KMS-11 (cell line): ENCODE results near the gene HCN4.

Source experiments
- H2AFZ ChIP-seq: fragments of 200-600 bp; sonication (generic); 2 replicates; pipeline ENCODE4 v1.6.1; 2016; ENCODE audit warnings: antibody characterized with exemption, mixed run types, low read depth
- H3K27ac ChIP-seq: fragments of 200-600 bp; sonication (generic); 2 replicates; pipeline ENCODE4 v1.6.1; 2016; ENCODE audit warnings: mild to moderate bottlenecking, mixed run types
- H3K27me3 ChIP-seq: fragments of 200-600 bp; sonication (generic); 2 replicates; pipeline ENCODE4 v1.6.1; 2017; ENCODE audit warnings: mild to moderate bottlenecking, low read depth, mixed run types, moderate library complexity; ENCODE audit not compliant: insufficient read depth
- H3K36me3 ChIP-seq: fragments of 200-600 bp; sonication (generic); 2 replicates; pipeline ENCODE4 v1.6.1; 2017; ENCODE audit warnings: mild to moderate bottlenecking, mixed run types; ENCODE audit not compliant: insufficient read depth
- H3K4me1 ChIP-seq: fragments of 200-600 bp; sonication (generic); 2 replicates; pipeline ENCODE4 v1.6.1; 2016; ENCODE audit warnings: mild to moderate bottlenecking, low read depth, mixed run types; ENCODE audit not compliant: poor library complexity, severe bottlenecking
- H3K4me2 ChIP-seq: fragments of 200-600 bp; sonication (generic); 2 replicates; pipeline ENCODE4 v1.7.0; 2016; ENCODE audit warnings: mild to moderate bottlenecking, mixed run types
- H3K4me3 ChIP-seq: fragments of 200-600 bp; sonication (generic); IDR thresholded peaks from 2 replicates; pipeline ENCODE4 v1.6.1; 2017; ENCODE audit warnings: low read depth, low read length, mixed read lengths; ENCODE audit not compliant: insufficient read depth
- H3K79me2 ChIP-seq: fragments of 200-600 bp; sonication (generic); 2 replicates; pipeline ENCODE4 v1.6.1; 2016; ENCODE audit warnings: low read depth, mixed run types; ENCODE audit not compliant: insufficient read depth
- H3K9ac ChIP-seq: fragments of 200-600 bp; sonication (generic); 2 replicates; pipeline ENCODE4 v1.6.1; 2016; ENCODE audit warnings: mild to moderate bottlenecking, mixed run types
- H4K20me1 ChIP-seq: fragments of 200-600 bp; sonication (generic); 2 replicates; pipeline ENCODE4 v1.6.1; 2016; ENCODE audit warnings: mild to moderate bottlenecking, mixed run types; ENCODE audit not compliant: insufficient read depth
- CTCF ChIP-seq: fragments of 200-600 bp; sonication (generic); conservative IDR thresholded peaks from 2 replicates; pipeline ENCODE4 v1.6.1; 2017; ENCODE audit warnings: low read depth, mild to moderate bottlenecking, antibody characterized with exemption, low read length, moderate library complexity, mixed read lengths

The HCN4 gene

DNA sequence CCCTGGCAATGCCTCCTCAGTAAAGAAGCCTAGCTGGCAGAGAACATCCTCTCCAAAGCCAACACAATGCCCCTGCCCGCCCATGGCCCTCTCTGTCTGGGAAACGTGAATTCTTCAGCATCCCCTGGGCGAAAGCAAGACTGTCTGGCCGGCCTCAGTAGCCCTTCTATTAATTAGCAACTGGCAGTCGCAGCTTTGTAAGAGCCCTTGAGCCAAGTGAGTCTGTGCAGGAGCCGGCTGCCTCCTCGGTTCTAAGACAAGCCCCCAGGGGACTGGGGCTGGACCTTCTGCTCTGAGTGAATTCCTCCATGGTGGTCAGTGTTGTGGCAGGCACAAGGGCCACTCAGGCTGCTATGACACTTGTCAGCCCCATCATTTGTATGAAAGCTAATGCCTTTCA, 7.4 kb downstream of the HCN4 start:
- H2AFZ ChIP-seq, result no peak overlapping the region
- no peaks in the 10 kb centered on the region for H3K36me3 ChIP-seq
- H3K4me3 ChIP-seq, result no peak overlapping the region
- no peak overlapping the region for H3K9ac ChIP-seq
- H3K4me2 ChIP-seq, result no peak overlapping the region
- H4K20me1 ChIP-seq, result no peaks in the 10 kb centered on the region
- H3K27ac ChIP-seq, result no peak overlapping the region
- H3K79me2 ChIP-seq, result no peaks in the 10 kb centered on the region
- TF ChIP-seq CTCF, result no peak
- peaks cover 62% of the 10 kb centered on the region; the same call in 1 of the 2 replicates for H3K27me3 ChIP-seq
- H3K4me1 ChIP-seq, result no peaks in the 10 kb centered on the region

DNA sequence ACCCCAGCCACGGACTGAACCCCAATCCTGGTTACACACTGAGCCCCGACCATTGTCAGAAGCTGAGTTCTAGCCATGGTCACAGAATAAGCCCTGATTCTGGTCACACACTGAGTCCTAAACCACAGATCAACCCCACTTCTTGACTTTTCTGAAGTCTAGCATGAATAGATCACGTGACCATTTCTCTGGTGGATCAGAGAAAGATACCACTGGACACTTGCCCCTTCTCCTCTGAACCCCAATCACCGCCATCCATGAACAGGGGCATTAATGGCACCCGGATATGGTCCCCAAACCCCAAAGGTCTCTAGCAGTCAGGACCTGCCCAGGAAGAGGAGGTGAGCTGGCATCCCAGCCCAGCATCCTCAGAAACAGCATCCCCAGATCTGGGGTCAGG, 9.1 kb downstream of the HCN4 start:
- Histone ChIP-seq H3K79me2 (no peaks in the 10 kb centered on the region), H3K27me3 (peaks cover 55% of the 10 kb centered on the region; the same call in 1 of the 2 replicates), H3K4me2 (no peak overlapping the region), H4K20me1 (no peaks in the 10 kb centered on the region), H3K27ac (no peak overlapping the region), H3K9ac (no peak overlapping the region), H3K4me1 (no peaks in the 10 kb centered on the region), H3K4me3 (no peak overlapping the region), H3K36me3 (no peaks in the 10 kb centered on the region), H2AFZ (no peak overlapping the region)
- no peak for TF ChIP-seq CTCF

DNA sequence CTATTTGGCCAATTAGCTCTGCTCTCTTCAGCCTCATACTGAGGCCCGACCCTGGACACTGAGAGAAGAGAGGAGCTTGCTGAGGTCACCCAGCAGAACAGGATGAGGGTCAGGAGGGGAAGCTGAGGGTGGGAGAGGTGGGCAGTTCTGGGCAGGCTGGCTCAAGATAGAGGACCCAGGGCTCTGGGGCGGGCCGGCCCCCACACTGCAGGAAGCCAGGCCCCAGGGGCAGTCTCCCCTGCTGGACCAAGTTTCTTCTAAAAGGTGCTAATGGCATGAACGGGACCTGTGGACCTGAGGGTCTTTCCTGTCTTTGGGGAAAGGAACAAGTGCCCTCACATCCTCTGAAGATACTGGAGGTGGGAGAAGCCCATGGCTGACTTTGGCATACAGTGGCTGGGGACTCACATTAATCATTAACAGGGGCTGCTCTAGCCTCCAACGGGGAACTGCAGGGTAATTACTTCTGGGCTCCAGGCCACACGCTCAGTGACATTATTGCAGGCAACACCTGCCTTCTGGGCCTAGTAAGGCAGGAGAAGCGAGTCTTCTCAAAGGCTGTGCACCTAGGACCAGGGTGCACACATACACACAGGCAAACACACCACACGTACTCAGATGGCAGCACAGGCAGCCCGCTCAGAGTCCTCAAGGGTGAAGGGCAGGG, 10.6 kb downstream of the HCN4 start:
- no peaks in the 10 kb centered on the region for H3K36me3 ChIP-seq
- TF ChIP-seq CTCF, result no peak
- peaks cover 50% of the 10 kb centered on the region; the same call in 1 of the 2 replicates for H3K27me3 ChIP-seq
- H3K27ac ChIP-seq, result no peak overlapping the region
- H3K4me2 ChIP-seq, result no peak overlapping the region
- H2AFZ ChIP-seq, result no peak overlapping the region
- no peak overlapping the region for H3K4me3 ChIP-seq
- H3K9ac ChIP-seq, result no peak overlapping the region
- no peaks in the 10 kb centered on the region for H4K20me1 ChIP-seq
- no peaks in the 10 kb centered on the region for H3K79me2 ChIP-seq
- no peaks in the 10 kb centered on the region for H3K4me1 ChIP-seq

GRCh38 chr15:73355612-73356265, 13.0 kb downstream of the HCN4 start:
- Histone ChIP-seq H3K4me2 (no peak overlapping the region), H3K4me1 (no peaks in the 10 kb centered on the region), H3K79me2 (no peaks in the 10 kb centered on the region), H4K20me1 (no peaks in the 10 kb centered on the region), H3K27me3 (peaks cover 47% of the 10 kb centered on the region), H3K36me3 (no peaks in the 10 kb centered on the region), H3K9ac (no peak overlapping the region), H2AFZ (no peak overlapping the region), H3K27ac (no peak overlapping the region), H3K4me3 (no peak overlapping the region)
- no peak for TF ChIP-seq CTCF
